Activated CD4-positive, alpha-beta T cell treated with anti-CD3 and anti-CD28 coated beads, Interleukin-2, Interleukin-4, amounts not matched to agents 100 ng/mL and 50 ng/mL, durations not matched to agents 16 hours and 8 hours (primary cell): ENCODE measurements around the gene GOLGA6L10.
"Not testable (repeated sequence)": the region's sequence is repeated elsewhere in the genome, so short reads cannot be mapped to it uniquely, and the experiment has no call there.

ENCODE experiments used
- DNase-seq: peaks from one replicate; pipeline ENCODE4 v3.0.0-alpha.2; 2020; ENCODE audit warnings: low spot score

GOLGA6L10 gene

DNA sequence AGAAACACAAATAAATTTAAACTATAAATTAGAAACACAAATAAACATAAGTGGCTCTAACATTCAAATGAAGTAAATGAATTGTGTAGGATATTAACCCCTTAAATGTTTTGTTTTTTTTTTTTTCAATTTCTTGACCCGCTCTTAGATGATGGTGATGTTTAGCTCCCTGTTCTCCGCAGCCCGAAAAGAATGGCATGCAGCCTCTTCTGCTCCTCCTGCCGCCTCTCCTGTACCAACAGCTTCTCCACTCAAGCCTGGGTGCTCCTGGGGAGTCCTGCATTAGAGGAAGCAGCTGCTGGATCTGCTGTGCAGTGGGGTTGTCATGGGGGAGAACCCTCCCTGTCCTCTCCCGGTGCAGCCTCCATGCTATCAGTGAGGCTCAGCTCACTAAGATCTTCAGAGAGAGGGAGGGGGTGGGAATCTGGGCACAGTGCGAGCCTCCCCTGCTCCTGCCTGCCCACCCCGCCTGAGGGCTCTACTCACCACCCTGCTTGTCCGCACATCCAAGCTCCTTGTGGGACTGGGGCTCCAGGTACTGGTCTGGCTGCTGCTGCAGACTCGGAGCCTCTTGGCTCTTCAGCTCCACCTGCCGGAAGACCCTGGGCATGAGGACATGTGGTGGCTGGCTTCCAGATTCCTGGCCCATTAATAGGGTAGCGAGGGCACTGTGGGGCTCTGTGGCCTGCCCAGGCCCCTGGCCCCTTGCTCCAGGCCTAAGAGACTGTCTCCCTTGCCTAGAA, 6.5 kb downstream of the GOLGA6L10 start:
- peak; percentile 25 for DNase-seq

DNA sequence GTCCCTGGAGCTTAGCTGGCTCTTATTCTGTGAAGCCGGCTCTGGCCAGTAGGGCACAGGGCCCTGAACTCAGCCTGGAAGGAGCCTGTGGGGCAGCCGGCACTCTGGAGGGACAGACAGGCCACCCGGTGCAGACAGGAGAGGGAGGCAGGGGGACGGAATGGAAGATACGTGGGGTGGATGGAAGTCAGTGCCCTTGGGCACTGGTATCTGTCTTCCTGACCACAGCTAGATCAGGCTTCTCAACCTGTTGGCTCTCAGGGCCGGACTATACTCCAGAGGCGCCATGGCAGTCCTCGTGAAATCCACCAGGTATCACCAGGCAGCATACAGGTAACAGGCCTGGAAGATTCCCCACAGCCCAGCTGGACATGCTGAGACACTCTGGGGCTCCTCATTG, 10.7 kb downstream of the GOLGA6L10 start:
- not testable (repeated sequence) for DNase-seq

GRCh38 chr15:82338053-82338452, 11.2 kb downstream of the GOLGA6L10 start:
- DNase-seq: not testable (repeated sequence)

- not testable (repeated sequence) for DNase-seq
These were observed 12.2 kb downstream of the GOLGA6L10 start for GRCh38 chr15:82337051-82337450.

GRCh38 chr15:82336180-82336647, 13.1 kb downstream of the GOLGA6L10 start:
- DNase-seq: not testable (repeated sequence)

- DNase-seq: not testable (repeated sequence)
These were observed 14.3 kb downstream of the GOLGA6L10 start for GRCh38 chr15:82335006-82335405.

DNA sequence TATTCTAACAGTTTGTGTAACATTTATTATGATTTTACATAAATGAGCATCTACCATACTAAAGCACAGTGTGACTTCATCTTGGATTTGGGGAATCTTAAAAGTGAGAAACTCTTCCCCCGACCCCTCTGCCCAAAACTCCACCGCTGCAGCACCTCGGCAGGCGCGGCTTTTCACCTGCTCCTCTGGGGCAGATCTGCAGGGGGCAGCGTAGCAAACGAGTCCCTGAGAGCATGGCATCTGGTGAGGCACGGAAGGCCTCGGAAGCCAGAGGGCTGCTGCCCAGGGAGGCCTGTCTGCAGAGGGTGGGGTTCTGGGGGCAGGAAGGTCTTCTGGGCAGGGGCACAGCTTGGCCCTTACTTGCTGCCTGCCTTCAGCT, 14.7 kb downstream of the GOLGA6L10 start:
- DNase-seq: not testable (repeated sequence)

DNA sequence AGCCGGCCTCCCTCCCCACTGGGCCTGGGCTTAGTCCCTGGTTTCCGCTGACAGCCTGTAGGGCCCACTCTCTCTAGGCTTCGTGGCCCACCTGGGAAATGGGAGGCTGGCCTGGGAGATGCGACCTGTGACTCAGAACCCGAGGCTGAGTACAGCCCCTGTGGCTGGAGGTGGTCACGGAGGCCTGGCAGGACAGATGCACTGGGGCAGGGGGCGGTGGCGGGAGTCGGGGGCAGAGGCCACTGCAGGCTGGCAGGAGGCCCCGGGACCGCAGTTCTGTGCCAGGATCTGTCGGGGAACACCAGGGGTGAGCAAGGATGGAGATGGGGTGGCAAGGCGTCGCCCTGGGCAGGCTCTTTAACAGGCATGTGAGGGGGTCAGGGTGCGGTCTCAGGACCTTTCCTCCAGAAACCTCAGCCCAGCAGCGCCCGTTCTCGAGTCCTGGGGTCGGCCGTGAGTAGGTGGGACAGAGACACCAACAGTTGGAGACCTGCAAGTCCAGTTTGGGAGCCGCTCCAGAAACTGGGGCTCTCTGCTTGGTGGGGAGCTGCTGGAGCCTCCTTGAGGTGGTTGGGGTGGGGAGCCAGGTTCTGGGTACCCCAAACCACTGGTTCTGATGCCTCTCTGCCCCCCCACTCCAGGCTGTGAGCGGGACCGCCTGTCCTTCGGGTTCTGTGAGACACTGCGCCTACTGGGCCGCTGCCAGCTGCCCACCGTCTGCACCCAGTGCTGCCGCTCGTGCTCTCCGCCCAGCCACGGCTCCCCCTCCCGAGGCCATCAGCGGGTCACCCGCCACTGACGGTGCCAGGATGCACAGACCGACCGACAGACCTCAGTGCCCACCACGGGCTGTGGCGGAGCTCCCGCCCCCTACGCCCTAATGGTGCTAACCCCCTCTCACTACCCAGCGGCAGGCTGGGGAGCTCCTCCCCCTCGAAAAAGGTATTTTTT, 15.4 kb downstream of the GOLGA6L10 start:
- not testable (repeated sequence) for DNase-seq

DNA sequence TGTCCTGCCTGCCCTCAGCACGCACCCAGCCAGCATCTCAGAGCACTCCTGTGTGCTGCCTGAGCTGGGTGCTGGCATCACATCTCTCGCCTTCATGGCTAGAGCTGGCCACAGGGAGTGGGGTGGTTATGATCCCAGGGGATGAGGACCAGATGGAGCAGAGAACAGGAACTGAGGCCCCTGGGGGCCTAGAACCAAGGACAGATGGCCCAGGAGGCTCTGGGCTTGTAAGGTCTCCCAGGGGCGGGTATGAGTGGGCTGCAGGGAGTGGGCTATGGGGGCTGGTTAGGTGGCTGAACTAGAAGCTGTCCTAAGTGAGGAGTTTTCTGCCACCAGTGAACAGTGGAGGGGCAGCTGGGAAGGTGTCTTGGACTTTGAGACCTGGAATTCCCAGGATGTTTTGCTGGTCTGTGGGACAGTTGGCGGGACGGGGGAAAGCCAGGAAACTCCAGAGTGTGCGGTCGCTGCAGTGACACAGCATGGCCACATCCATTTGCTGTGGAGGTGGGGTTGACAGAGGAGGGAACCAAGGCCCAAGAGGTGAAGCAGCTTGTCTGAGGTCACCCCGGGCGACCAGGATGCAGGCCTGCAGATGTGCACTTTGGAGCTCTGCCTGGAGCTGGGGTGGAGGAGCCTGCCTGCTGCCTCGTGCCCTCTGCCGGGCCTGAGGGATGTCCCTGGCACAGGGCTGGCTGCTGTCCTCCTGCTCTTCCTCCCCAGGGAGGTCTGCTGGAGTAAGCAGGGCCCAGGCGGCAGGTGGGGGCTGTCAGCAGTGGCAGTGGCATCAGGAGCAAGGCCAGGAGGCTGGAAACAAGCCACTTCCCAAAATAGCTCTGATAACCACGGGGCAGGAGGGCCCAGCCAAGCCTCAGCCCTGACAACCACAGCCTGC, 16.3 kb downstream of the GOLGA6L10 start:
- not testable (repeated sequence) for DNase-seq

DNA sequence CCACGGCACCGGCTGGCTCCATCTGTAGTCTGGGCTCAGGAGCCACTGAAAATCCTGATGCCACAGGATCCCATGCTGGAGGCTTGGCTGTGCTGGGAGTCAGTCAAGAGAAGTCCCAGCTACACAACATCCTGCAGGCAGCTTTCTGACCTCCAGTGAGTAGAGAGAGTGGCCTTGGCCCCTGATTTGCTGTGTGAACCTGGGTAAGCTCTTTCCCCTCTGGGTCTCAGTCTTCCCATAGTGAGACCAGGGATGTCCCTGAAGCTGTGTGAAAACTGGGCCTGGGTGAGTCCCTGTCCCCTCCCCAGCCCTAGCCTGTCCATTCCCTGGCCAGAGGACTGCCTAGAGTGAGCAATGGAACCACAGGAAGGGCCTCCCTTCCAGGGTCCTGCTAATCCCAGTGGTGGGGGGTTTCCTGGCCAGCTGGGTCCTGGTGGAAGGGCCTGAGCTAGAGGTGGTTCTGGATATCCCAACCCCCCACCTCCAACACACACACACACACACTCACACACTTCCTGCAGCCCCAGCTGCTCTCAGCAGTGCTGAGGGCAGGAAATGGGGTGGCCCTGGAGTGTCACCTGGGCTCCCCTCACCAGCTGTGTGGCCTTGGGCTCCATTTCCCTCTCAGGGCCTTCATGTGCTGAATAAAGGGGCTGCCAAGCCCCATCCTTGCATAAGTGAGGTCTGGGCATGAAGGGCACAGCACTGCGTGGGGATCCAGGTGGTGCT, 17.5 kb downstream of the GOLGA6L10 start:
- not testable (repeated sequence) for DNase-seq

DNA sequence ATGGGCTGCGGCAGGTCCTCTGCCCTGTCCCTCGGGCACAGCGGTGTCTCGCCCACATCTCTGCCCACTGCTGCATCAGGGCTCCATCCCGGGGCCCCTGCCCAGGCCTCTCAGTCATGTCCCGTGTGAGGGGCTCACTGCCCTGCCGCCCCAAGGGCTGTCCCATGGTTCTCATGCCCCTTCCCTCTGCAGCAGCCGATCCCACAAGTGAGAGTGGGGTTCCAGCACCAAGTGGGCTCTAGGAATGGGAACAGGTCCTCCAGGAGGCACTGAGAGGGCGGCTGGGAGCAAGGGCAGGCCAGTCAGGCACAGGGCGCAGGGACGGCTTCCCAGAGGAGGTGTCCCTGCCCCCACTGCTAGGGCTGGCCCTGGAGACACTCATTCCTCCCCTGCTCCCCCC, 18.4 kb downstream of the GOLGA6L10 start:
- not testable (repeated sequence) for DNase-seq

GRCh38 chr15:82329039-82329438, 20.2 kb downstream of the GOLGA6L10 start:
- DNase-seq: not testable (repeated sequence)

DNA sequence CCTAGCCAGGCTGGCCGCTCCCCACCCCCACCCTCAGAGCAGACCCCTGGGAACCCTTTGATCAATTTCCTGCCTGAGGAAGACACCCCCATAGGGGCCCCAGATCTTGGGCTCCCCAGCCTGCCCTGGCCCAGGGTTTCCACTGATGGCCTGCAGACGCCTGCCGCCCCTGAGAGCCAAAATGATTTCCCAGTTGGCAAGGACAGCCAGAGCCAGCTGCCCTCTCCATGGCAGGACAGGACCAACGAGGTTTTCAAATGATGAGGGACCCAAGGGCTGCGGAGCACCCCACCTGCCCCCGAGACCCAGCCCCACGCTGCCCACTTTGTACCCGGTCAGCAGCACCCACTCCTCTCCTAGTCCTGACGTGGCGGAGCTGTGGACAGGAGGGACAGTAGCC, 21.9 kb downstream of the GOLGA6L10 start:
- DNase-seq: not testable (repeated sequence)

DNA sequence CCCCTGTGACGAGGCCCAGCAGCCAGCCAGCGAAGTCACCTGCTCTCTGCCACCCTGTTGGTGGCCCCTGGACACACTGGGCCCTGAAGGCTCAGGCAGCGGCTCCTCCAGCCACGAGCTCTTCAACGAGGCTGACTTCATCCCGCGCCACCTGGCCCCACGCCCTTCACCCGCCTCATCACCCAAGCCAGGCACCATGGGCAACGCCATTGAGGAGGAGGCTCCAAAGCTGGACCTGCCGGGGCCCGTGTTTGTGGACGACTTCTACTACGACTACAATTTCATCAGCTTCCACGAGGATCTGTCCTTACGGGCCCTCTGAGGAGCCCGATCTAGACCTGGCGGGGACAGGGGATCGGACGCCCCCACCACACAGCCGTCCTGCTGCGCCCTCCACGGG, 22.4 kb downstream of the GOLGA6L10 start:
- DNase-seq: not testable (repeated sequence)

DNA sequence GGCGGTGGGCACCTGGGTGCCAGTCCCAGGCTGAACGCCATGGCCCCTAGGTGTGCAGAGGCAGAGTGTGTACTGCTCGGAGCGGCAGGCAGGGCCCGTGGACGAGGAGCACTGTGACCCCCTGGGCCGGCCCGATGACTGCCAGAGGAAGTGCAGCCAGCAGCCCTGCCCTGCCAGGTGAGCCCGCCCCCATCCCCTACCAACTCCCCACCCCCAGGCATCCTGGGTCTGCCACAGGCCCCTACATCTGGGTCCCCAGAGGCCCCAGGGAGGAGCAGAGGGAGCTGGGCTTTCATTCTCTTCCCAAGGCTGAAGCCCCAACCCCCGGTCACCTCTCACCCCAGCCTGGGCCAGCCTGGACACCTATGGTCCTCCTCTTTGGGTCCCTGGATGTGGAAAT, 23.6 kb downstream of the GOLGA6L10 start:
- not testable (repeated sequence) for DNase-seq

DNA sequence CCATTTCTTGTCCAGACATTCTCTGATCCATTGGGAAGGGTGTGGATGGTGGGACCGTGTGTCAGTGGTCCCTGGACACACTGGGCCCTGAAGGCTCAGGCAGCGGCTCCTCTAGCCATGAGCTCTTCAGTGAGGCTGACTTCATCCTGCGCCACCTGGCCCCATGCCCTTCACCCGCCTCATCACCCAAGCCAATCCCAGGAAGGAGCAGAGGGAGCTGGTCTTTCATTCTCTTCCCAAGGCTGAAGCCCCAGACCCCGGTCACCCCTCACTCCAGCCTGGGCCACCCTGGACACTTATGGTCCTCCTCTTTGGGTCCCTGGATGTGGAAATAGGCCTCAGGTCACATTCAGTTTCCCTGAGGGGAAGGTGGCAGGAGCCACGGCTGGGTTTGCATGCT, 24.4 kb downstream of the GOLGA6L10 start:
- DNase-seq: not testable (repeated sequence)

- not testable (repeated sequence) for DNase-seq
These were observed 26.8 kb downstream of the GOLGA6L10 start for GRCh38 chr15:82322488-82322887.

GRCh38 chr15:82320861-82321260, 28.4 kb downstream of the GOLGA6L10 start:
- DNase-seq: not testable (repeated sequence)

DNA sequence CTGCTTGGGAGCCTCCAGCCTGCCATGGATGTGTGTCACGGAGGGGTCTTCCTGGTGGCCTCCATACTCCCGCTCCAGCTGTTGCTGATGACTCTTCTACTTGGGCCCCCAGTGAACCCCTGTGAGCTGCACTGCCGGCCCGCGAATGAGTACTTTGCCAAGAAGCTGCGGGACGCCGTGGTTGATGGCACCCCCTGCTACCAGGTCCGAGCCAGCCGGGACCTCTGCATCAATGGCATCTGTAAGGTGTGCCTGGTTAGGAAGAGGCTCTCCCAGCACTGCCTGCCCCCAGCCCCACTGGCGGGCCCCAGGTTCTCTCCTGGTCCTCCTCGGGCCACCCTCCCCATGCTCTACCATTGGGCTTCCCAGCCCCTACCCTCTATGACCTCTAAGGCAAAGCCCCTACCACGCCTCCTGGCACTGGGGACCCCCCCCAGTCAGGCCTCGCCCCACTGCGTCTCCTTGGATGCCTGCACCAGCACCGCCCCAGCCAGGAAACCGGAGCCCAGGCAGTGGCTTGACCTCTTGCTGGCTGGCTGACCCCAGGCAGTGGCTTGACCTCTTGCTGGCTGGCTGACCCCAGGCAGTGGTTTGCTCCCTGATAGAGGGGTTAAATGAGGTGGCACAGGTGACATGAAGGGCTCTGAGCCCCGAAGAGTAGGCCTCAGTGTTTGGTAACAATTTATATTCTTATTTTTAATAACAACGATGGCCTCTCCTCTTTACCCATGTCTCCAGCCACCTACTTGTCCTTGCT, 29.6 kb downstream of the GOLGA6L10 start:
- not testable (repeated sequence) for DNase-seq

GRCh38 chr15:82318281-82318680, 31.0 kb downstream of the GOLGA6L10 start:
- not testable (repeated sequence) for DNase-seq
